Stimulated activated CD4-positive, alpha-beta T cell treated with anti-CD3 and anti-CD28 coated beads, Interleukin-15, amount 100 ng/mL, for 48 hours (primary cell): ENCODE results near the gene GLB1L.
"Not testable (repeated sequence)": the region's sequence is repeated elsewhere in the genome, so short reads cannot be mapped to it uniquely, and the experiment has no call there.

Experiments
- DNase-seq, 2 donors: peaks; one replicate each; pipeline ENCODE4 v3.0.0-alpha.2; 2020; ENCODE audit warnings: low read depth in 2 of 2

GLB1L gene

GRCh38 chr2:219207134-219207883 lies 37.9 kb downstream of the GLB1L start:
- no peak for DNase-seq

- DNase-seq: peak; percentile 87 to 93
Measured at GRCh38 chr2:219206328-219207133, 38.7 kb downstream of the GLB1L start, which contains the start of gene ZFAND2B. TSS of gene ZFAND2B (plus strand) at chr2:219206782. CDS start at chr2:219206988, 206 bp downstream.

- no peak for DNase-seq
Measured at GRCh38 chr2:219205981-219206327, 39.3 kb downstream of the GLB1L start.

GRCh38 chr2:219205165-219205538 lies 40.1 kb downstream of the GLB1L start:
- no peak for DNase-seq

GRCh38 chr2:219204425-219205164 lies 40.6 kb downstream of the GLB1L start:
- no peak for DNase-seq

GRCh38 chr2:219201331-219201730 lies 43.9 kb downstream of the GLB1L start:
- not testable (repeated sequence) for DNase-seq

GRCh38 chr2:219200502-219201326 lies 44.5 kb downstream of the GLB1L start:
- not testable (repeated sequence) for DNase-seq

- DNase-seq: no peak
Measured at GRCh38 chr2:219199470-219200211, 45.6 kb downstream of the GLB1L start.

GRCh38 chr2:219198974-219199373 lies 46.3 kb downstream of the GLB1L start:
- DNase-seq: no peak

GRCh38 chr2:219197388-219197787 lies 47.9 kb downstream of the GLB1L start:
- no peak for DNase-seq

GRCh38 chr2:219186754-219187456 lies 58.3 kb downstream of the GLB1L start:
- peak in 1 of 2 donors; percentile 34 for DNase-seq
